Left lung (tissue), 10 donors: Measurements from ENCODE around the gene MEGF9. TPM values are rescaled to one million over a fixed set of nuclear protein-coding genes. Genes with fewer than 3 reads are reported as not detected.
A peak's percentile ranks its signal among the peaks of the same experiment; 100 is the strongest.

Experiments
- ATAC-seq: fragments of 200-7000 bp; cut with Tn5 transposase; one replicate; pipeline ENCODE4 v1.9.1; 2020; ENCODE audit warnings: moderate library complexity
- DNase-seq, 4 donors: peaks; one replicate each; pipeline ENCODE4 v3.0.0-alpha.2; 2013 to 2020
- H3K27ac ChIP-seq, 2 donors: fragments of 200-600 bp; sonication (generic) in 1 of 2; one replicate each; pipeline versions ENCODE4 v1.5.0 to v1.8.0; 2020 to 2021
- H3K27me3 ChIP-seq, 2 donors: fragments of 200-600 bp; sonication (generic) in 1 of 2; one replicate each; pipeline versions ENCODE4 v1.5.0 to v1.8.0; 2020 to 2021
- H3K36me3 ChIP-seq, 2 donors: fragments of 200-600 bp; sonication (generic) in 1 of 2; one replicate each; pipeline versions ENCODE4 v1.5.0 to v1.8.0; 2020 to 2021
- H3K4me1 ChIP-seq, 2 donors: fragments of 200-600 bp; one replicate each; pipeline ENCODE4 v1.8.0; 2021
- H3K4me3 ChIP-seq, 2 donors: fragments of 200-600 bp; sonication (generic) in 1 of 2; one replicate each; pipeline versions ENCODE4 v1.5.0 to v1.8.0; 2020 to 2021; ENCODE audit warnings: mild to moderate bottlenecking in 1 of 2
- H3K9me3 ChIP-seq, 2 donors: fragments of 200-600 bp; sonication (generic) in 1 of 2; one replicate each; pipeline versions ENCODE4 v1.5.0 to v1.8.0; 2020 to 2021
- CTCF ChIP-seq, 2 donors: fragments of 200-600 bp; sonication (generic) in 1 of 2; IDR thresholded peaks; one replicate each; pipeline versions ENCODE4 v1.5.0 to v1.8.0; 2021; ENCODE audit warnings: antibody characterized with exemption in 2 of 2
- intact Hi-C, 2 donors: fragments of 100-400 bp; cut with DNase I; formaldehyde crosslinking; loops; one replicate each; pipeline versions ENCODE4 v1.11.2 to v1.14.2; 2022
- polyA plus RNA-seq, 6 donors: library from polyadenylated mRNA; unstranded; fragments of 120-200 nt; gene quantifications; one replicate each; pipeline ENCODE4 v1.2.1, GENCODE V29; 2013; ENCODE audit not compliant: insufficient read length in 6 of 6
- total RNA-seq, 2 donors: library from RNA; stranded (reverse); fragmentation: NEBNext Ultra II Directional; extraction: Animal tissue kit (Norgen Biotek cat#: 25700); gene quantifications; one replicate each; pipeline ENCODE4 v1.2.1, GENCODE V29; 2021
- donor health status: DM: no; HTN: yes; CAD: no.
- donor health status: DM: no; HTN: no; CAD: no.

MEGF9 gene
- total and polyA plus RNA-seq, 8 donors, result 13.8 to 103 (median 15.3) TPM

GRCh38 chr9:120659676-120660075, 54.6 kb downstream of the MEGF9 start:
- no peak for DNase-seq
- H3K4me3 ChIP-seq, result no peak overlapping the region
- H3K9me3 ChIP-seq, result no peaks in the 10 kb centered on the region
- TF ChIP-seq CTCF (IDR thresholded peaks at IDR 0.05), result no peak
- no peaks in the 10 kb centered on the region for H3K27me3 ChIP-seq
- H3K27ac ChIP-seq, result no peak overlapping the region
- intact Hi-C loops, result no loop called here
- peaks cover 0 to 27% of the 10 kb centered on the region in 2 donors for H3K36me3 ChIP-seq
- no peak for ATAC-seq
- H3K4me1 ChIP-seq, result peaks cover 5 to 41% of the 10 kb centered on the region in 2 donors

GRCh38 chr9:120659209-120659608, 55.1 kb downstream of the MEGF9 start:
- Histone ChIP-seq H3K36me3 (peaks cover 0 to 27% of the 10 kb centered on the region in 2 donors), H3K4me3 (no peak overlapping the region), H3K9me3 (no peaks in the 10 kb centered on the region), H3K4me1 (peaks cover 2 to 37% of the 10 kb centered on the region in 2 donors), H3K27ac (no peak overlapping the region), H3K27me3 (no peaks in the 10 kb centered on the region)
- intact Hi-C loops, result no loop called here
- TF ChIP-seq CTCF (IDR thresholded peaks at IDR 0.05), result no peak
- ATAC-seq (no peak), DNase-seq (no peak)

DNA sequence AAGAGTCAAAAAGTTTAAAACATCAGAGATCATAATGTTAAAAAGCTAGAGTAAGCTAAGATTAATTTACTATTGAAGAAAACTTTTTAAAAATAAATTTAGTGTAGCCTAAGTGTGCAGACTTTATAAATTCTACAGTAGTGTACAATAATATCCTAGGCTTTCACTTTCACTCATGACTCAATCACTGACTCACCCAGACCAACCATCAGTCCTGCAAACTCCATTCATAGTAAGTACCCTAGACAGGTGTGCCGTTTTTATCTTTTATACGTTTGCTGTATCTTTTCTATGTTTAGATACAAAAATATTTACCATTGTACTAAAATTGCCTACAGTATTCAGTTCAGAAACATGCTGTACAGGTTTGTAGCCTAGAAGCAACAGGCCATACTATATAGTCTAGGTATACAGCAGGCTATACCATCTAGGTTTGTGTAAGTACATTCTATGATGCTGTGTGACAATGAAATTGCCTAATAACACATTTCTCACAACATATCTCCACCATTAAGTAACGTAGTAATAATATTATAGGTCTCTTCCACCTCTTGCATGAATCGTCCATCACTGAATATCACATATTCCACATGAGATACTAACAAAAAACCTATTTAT, 59.2 kb downstream of the MEGF9 start:
- ATAC-seq (peak; percentile 83), DNase-seq (no peak)
- Histone ChIP-seq H3K4me1 (peaks cover 0 to 8% of the 10 kb centered on the region in 2 donors), H3K4me3 (no peak overlapping the region), H3K27me3 (no peaks in the 10 kb centered on the region), H3K9me3 (no peaks in the 10 kb centered on the region), H3K36me3 (peaks cover 0 to 28% of the 10 kb centered on the region in 2 donors), H3K27ac (peak overlapping the region in 1 of 2 donors; percentile 2)
- intact Hi-C loops, result no loop called here
- TF ChIP-seq CTCF (IDR thresholded peaks at IDR 0.05), result no peak

DNA sequence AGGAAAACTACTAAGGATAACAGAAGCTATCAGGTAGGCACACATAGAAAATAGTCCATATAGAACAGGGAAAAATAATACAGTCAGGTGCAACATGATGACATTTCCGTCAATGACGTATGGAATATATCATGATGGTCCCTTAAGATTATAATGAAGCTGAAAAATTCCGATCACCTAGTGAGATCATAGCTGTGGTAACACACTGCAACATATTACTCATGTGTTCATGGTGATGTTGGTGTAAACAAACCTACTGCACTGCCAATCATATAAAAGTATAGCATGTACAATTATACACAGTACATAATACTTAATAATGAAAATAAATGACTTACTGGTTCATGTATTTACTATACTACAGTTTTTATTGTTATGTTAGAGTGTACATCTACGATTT, 60.0 kb downstream of the MEGF9 start:
- Histone ChIP-seq H3K9me3 (no peaks in the 10 kb centered on the region), H3K27ac (no peak overlapping the region), H3K4me1 (peaks cover 0 to 8% of the 10 kb centered on the region in 2 donors), H3K36me3 (peaks cover 0 to 34% of the 10 kb centered on the region in 2 donors), H3K4me3 (no peak overlapping the region), H3K27me3 (no peaks in the 10 kb centered on the region)
- DNase-seq (no peak), ATAC-seq (no peak)
- no peak for TF ChIP-seq CTCF (IDR thresholded peaks at IDR 0.05)
- intact Hi-C loops, result no loop called here

DNA sequence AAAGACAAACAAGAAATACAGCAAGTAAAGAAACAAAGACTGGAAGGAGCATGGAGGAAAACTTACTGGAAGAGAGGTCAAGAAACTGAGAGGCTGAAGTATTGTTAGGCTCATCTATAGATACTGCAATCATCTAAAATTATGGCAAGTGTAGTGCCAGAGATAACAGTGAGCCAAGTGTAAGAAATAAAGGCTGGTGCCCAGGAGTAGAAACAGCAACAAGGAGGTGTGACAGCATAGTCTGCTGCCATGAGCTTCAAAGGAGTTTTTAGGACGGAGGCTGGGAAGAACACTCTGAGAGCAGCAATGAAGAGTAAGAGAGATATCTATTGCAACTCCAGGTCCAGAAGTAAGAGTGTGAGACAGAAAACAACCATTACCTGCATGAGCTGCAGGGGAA, 60.5 kb downstream of the MEGF9 start:
- no peaks in the 10 kb centered on the region for H3K9me3 ChIP-seq
- peaks cover 0 to 8% of the 10 kb centered on the region in 2 donors for H3K4me1 ChIP-seq
- no peak for TF ChIP-seq CTCF (IDR thresholded peaks at IDR 0.05)
- H3K27ac ChIP-seq, result no peak overlapping the region
- intact Hi-C loops, result no loop called here
- peaks cover 0 to 33% of the 10 kb centered on the region in 2 donors for H3K36me3 ChIP-seq
- no peak overlapping the region for H3K4me3 ChIP-seq
- no peaks in the 10 kb centered on the region for H3K27me3 ChIP-seq
- ATAC-seq (no peak), DNase-seq (no peak)
